Smooth muscle cell (in vitro differentiated cells): ENCODE results near the gene VAMP7. TPM values are rescaled to one million over a fixed set of nuclear protein-coding genes. Genes with fewer than 3 reads are reported as not detected.

Experiments used
- DNase-seq: peaks from one replicate; lab custom pipeline; 2025; ENCODE audit not compliant: unreplicated experiment; lab: John Stamatoyannopoulos, UW
- H2AFZ ChIP-seq: fragments of 200-600 bp; sonication (generic); 2 replicates; pipeline ENCODE4 v1.6.0; 2016; ENCODE audit warnings: antibody characterized with exemption, low read depth, mild to moderate bottlenecking
- H3F3A ChIP-seq: fragments of 200-600 bp; sonication (generic); 2 replicates; pipeline ENCODE4 v1.6.0; 2017; ENCODE audit warnings: antibody characterized with exemption, low read depth
- H3K27ac ChIP-seq: fragments of 200-600 bp; sonication (generic); 2 replicates; pipeline ENCODE4 v1.5.1; 2016; ENCODE audit warnings: low read depth, mild to moderate bottlenecking
- H3K27me3 ChIP-seq: fragments of 200-600 bp; sonication (generic); 2 replicates; pipeline ENCODE4 v1.6.1; 2016; ENCODE audit warnings: low read depth, mild to moderate bottlenecking
- H3K36me3 ChIP-seq: fragments of 200-600 bp; sonication (generic); 2 replicates; pipeline ENCODE4 v1.5.1; 2016; ENCODE audit warnings: low read depth
- H3K4me1 ChIP-seq: fragments of 200-600 bp; sonication (generic); 2 replicates; pipeline ENCODE4 v1.5.1; 2016; ENCODE audit warnings: low read depth
- H3K4me2 ChIP-seq: fragments of 200-600 bp; sonication (generic); 2 replicates; pipeline ENCODE4 v1.6.0; 2016; ENCODE audit warnings: mild to moderate bottlenecking
- H3K4me3 ChIP-seq: fragments of 200-600 bp; sonication (generic); 2 replicates; pipeline ENCODE4 v1.5.1; 2016; ENCODE audit warnings: mild to moderate bottlenecking
- H3K79me2 ChIP-seq: fragments of 200-600 bp; sonication (generic); 2 replicates; pipeline ENCODE4 v1.6.0; 2016; ENCODE audit warnings: low read depth, mild to moderate bottlenecking
- H3K9ac ChIP-seq: fragments of 200-600 bp; sonication (generic); 2 replicates; pipeline ENCODE4 v1.6.0; 2016; ENCODE audit warnings: low read depth
- H3K9me3 ChIP-seq: fragments of 200-600 bp; sonication (generic); replicated peaks from 2 replicates; pipeline ENCODE4 v1.5.1; 2016; ENCODE audit warnings: low read depth
- H4K20me1 ChIP-seq: fragments of 200-600 bp; sonication (generic); 2 replicates; pipeline ENCODE4 v1.6.0; 2016; ENCODE audit warnings: low read depth
- WGBS: methylation state at CpG from one replicate; pipeline ENCODE4 v1.1.7; 2016; ENCODE audit warnings: low lambda C conversion rate; 5-methylcytosine and 5-hydroxymethylcytosine counted together
- polyA plus RNA-seq: library from polyadenylated mRNA; unstranded; fragments of >200 nt; fragmentation: Nextera tagmentation; extraction: Ambion mirVana; gene quantifications from 2 replicates; pipeline ENCODE4 v1.2.1, GENCODE V29; 2016
- total RNA-seq: library from RNA; depleted of rRNA; stranded (reverse); fragments of >200 nt; gene quantifications from 2 replicates; pipeline ENCODE4 v1.2.3, GENCODE V29; 2014
- TF ChIP-seq, protein P1 (sequence below): fragments of 200-600 bp; sonication (generic); IDR thresholded peaks from 2 replicates; pipeline ENCODE4 v1.5.1; 2017; ENCODE audit warnings: borderline replicate concordance, mild to moderate bottlenecking, antibody characterized with exemption; ENCODE audit not compliant: insufficient read depth, poor library complexity, severe bottlenecking

Gene VAMP7
- total and polyA plus RNA-seq, 2 experiments from 2014 or later, result 33.8 to 53.8 TPM

DNA sequence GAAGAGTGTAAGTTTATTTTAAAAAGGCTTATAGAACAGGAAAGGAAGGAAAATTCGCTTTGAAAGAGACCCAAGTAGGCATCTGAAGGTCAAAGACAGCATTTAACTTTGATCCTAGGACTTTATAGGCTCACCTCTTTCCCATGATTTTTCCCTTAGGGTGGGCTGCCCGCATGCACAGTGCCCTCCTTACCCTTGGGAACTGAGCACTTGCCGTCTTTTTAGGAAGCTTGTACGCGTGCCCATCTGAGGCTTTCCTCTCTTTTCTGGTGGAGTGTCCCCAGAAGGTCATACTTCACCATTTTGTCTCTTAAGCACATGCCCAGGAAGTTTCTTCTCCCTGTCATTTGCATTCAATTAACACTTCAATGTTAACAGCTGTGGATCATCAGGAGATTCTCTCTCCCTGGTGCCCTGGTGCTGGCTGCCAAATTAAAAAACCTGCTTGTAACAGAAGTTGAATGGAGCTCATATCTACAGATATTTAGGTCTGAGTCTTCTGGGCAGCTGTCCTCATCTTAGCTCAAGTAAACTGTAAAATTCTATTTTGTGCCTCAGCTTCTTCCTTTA, 78.0 kb downstream of the VAMP7 start:
- H2AFZ ChIP-seq, result no peak overlapping the region
- H3F3A ChIP-seq, result no peaks in the 10 kb centered on the region
- H4K20me1 ChIP-seq, result no peaks in the 10 kb centered on the region
- H3K9me3 ChIP-seq, result no peaks in the 10 kb centered on the region
- no peak overlapping the region for H3K27ac ChIP-seq
- TF ChIP-seq, protein P1, sequence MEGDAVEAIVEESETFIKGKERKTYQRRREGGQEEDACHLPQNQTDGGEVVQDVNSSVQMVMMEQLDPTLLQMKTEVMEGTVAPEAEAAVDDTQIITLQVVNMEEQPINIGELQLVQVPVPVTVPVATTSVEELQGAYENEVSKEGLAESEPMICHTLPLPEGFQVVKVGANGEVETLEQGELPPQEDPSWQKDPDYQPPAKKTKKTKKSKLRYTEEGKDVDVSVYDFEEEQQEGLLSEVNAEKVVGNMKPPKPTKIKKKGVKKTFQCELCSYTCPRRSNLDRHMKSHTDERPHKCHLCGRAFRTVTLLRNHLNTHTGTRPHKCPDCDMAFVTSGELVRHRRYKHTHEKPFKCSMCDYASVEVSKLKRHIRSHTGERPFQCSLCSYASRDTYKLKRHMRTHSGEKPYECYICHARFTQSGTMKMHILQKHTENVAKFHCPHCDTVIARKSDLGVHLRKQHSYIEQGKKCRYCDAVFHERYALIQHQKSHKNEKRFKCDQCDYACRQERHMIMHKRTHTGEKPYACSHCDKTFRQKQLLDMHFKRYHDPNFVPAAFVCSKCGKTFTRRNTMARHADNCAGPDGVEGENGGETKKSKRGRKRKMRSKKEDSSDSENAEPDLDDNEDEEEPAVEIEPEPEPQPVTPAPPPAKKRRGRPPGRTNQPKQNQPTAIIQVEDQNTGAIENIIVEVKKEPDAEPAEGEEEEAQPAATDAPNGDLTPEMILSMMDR, result no peak
- no peaks in the 10 kb centered on the region for H3K79me2 ChIP-seq
- H3K4me3 ChIP-seq, result no peak overlapping the region
- H3K9ac ChIP-seq, result no peak overlapping the region
- no peaks in the 10 kb centered on the region for H3K4me1 ChIP-seq
- no peak for DNase-seq
- no peaks in the 10 kb centered on the region for H3K27me3 ChIP-seq
- 38% methylated on average over 5 of the region's 5 CpGs for WGBS
- H3K4me2 ChIP-seq, result peak overlapping the region; percentile 55
- H3K36me3 ChIP-seq, result no peaks in the 10 kb centered on the region

DNA sequence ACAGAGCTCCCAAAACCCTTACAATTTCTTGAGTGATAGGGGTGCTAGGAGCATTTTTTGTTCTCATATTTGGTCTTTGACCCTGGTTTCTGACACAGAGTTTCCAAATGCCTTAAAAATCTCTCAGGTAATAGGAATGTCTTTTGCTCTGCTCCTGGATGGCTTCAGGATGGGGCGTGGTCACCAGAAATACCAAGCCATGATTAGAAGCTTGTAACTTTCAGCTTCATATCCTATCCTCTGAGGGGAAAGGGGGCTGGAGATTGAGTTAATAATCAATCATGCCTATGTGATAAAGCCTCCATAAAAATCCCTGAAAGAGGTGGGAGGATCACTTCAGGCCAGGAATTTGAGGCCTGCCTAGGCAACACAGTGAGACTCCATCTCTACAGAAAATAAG, 81.8 kb downstream of the VAMP7 start:
- no peaks in the 10 kb centered on the region for H3K9me3 ChIP-seq
- no peak overlapping the region for H3K9ac ChIP-seq
- no peak overlapping the region for H3K27ac ChIP-seq
- H4K20me1 ChIP-seq, result no peaks in the 10 kb centered on the region
- no peak overlapping the region for H3K4me3 ChIP-seq
- H3F3A ChIP-seq, result no peaks in the 10 kb centered on the region
- H3K4me1 ChIP-seq, result no peaks in the 10 kb centered on the region
- TF ChIP-seq, protein P1, result no peak
- no peak overlapping the region for H2AFZ ChIP-seq
- H3K79me2 ChIP-seq, result no peaks in the 10 kb centered on the region
- no peak overlapping the region for H3K4me2 ChIP-seq
- no peaks in the 10 kb centered on the region for H3K36me3 ChIP-seq
- WGBS, result 82% methylated on average over 1 of the region's 1 CpG
- DNase-seq, result no peak
- H3K27me3 ChIP-seq, result no peaks in the 10 kb centered on the region

DNA sequence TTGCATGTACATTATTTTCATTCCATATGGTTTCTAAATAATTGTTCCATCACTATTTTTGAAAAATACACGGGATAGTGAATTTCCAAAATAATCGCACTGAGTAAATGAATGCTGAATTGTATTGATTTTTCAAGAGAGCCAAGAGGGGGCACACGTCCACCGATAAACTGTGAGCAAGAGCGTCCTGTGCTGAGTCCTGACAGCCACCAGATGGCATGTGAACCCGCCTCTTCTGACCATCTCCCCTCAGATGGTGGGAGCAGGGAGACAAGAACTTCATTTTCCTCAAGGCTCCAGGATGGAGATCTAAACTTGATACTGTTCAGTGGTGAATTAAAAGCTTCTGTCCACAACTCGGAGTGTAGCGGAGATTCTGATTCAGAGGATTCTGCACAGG, 85.7 kb downstream of the VAMP7 start:
- 54% methylated on average over 8 of the region's 8 CpGs for WGBS
- Histone ChIP-seq H3K9me3 (no peaks in the 10 kb centered on the region), H3K27ac (no peak overlapping the region), H3K4me2 (no peak overlapping the region), H3F3A (no peaks in the 10 kb centered on the region), H3K4me3 (no peak overlapping the region), H3K79me2 (no peaks in the 10 kb centered on the region), H4K20me1 (no peaks in the 10 kb centered on the region), H3K4me1 (no peaks in the 10 kb centered on the region), H3K27me3 (no peaks in the 10 kb centered on the region), H3K36me3 (no peaks in the 10 kb centered on the region), H2AFZ (no peak overlapping the region), H3K9ac (no peak overlapping the region)
- no peak for DNase-seq
- TF ChIP-seq, protein P1, result peak; percentile 30

DNA sequence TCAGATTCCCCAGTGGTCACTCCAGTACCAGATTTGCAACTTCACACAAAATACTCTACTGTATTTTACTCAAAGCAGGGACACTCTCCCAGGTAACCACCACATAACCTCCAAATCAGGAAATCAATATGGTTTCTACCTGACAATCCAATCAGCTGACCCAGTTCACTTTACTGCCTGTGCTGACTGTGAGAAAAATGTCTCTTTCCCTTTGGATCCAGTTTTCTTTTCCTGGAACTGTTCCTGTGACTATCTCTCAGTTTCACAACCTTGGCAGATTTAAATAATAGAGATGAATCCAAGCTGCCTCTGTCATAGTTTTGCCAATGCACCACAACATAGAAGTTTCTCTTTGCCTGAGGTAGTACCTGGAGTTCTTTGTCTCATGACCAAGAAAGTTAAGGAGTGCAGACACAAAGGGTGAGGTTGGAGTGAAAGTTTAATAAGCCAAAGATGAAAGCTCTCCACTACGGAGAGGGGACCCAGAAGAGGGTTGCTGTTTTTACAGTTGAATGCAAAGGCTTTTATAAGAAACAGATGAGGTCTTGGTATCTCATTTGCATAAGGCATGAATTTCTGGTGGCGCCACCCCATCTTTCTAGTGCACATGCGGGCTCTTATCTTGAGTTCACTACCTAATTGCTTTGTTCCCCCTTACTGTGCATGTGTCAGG, 86.6 kb downstream of the VAMP7 start:
- no peaks in the 10 kb centered on the region for H3K4me1 ChIP-seq
- no peaks in the 10 kb centered on the region for H3K36me3 ChIP-seq
- DNase-seq, result no peak
- H3K9ac ChIP-seq, result no peak overlapping the region
- TF ChIP-seq, protein P1, result no peak
- H3K4me3 ChIP-seq, result no peak overlapping the region
- no peak overlapping the region for H3K27ac ChIP-seq
- no peaks in the 10 kb centered on the region for H3K79me2 ChIP-seq
- H3K4me2 ChIP-seq, result no peak overlapping the region
- H3K27me3 ChIP-seq, result no peaks in the 10 kb centered on the region
- H4K20me1 ChIP-seq, result no peaks in the 10 kb centered on the region
- 77% methylated on average over 3 of the region's 3 CpGs for WGBS
- no peaks in the 10 kb centered on the region for H3F3A ChIP-seq
- no peak overlapping the region for H2AFZ ChIP-seq
- no peaks in the 10 kb centered on the region for H3K9me3 ChIP-seq
